CD14-positive monocyte (primary cell): Measurements from ENCODE around the gene SGMS1. TPM values are rescaled to one million over a fixed set of nuclear protein-coding genes. Genes with fewer than 3 reads are reported as not detected.

Experiments
- DNase-seq, 3 donors: peaks; one replicate each; pipeline ENCODE4 v3.0.0-alpha.2; 2011 to 2022
- H2AFZ ChIP-seq: 2 replicates; pipeline ENCODE4 v1.6.0; 2012; ENCODE audit warnings: mild to moderate bottlenecking, low read depth, low read length, inconsistent platforms; ENCODE audit not compliant: insufficient read depth, poor library complexity, severe bottlenecking
- H3K27ac ChIP-seq, 2 donors: 1 replicate in 1 of 2; 2 replicates in 1 of 2; pipeline ENCODE4 v1.5.1; 2012 to 2013; ENCODE audit warnings: low read length in 2 of 2, control low read depth in 1 of 2, inconsistent platforms in 1 of 2, low read depth in 1 of 2, mild to moderate bottlenecking in 1 of 2
- H3K27me3 ChIP-seq, 2 donors: one replicate each; pipeline versions ENCODE4 v1.6.0 to v1.6.1; 2011 to 2013; ENCODE audit warnings: low read length in 2 of 2; ENCODE audit not compliant: control insufficient read depth in 2 of 2, insufficient read depth in 2 of 2
- H3K36me3 ChIP-seq, 2 donors: replicated peaks in 1 of 2; 1 replicate in 1 of 2; 2 replicates in 1 of 2; pipeline versions ENCODE4 v1.5.1 to v1.6.1; 2012 to 2013; ENCODE audit warnings: low read length in 2 of 2, control low read depth in 1 of 2, inconsistent platforms in 1 of 2, mild to moderate bottlenecking in 1 of 2; ENCODE audit not compliant: insufficient read depth in 2 of 2, control insufficient read depth in 1 of 2
- H3K4me1 ChIP-seq, 2 donors: 1 replicate in 1 of 2; 2 replicates in 1 of 2; pipeline versions ENCODE4 v1.5.1 to v1.6.1; 2012 to 2013; ENCODE audit warnings: low read length in 2 of 2, control low read depth in 1 of 2, inconsistent platforms in 1 of 2, mild to moderate bottlenecking in 1 of 2, moderate library complexity in 1 of 2; ENCODE audit not compliant: insufficient read depth in 2 of 2, control insufficient read depth in 1 of 2
- H3K4me2 ChIP-seq: replicated peaks from 2 replicates; pipeline ENCODE3; 2012; ENCODE audit warnings: low read length, moderate library complexity, mild to moderate bottlenecking; ENCODE audit not compliant: poor library complexity, severe bottlenecking; ENCODE audit errors: extremely low read depth
- H3K4me3 ChIP-seq, 3 experiments: fragments of 200-600 bp in 1 of 3; sonication (generic) in 1 of 3; replicated peaks in 1 of 3; 1 replicate in 2 of 3; 2 replicates in 1 of 3; pipeline ENCODE4 v1.5.1; 2011 to 2013; ENCODE audit warnings: low read length in 3 of 3, mild to moderate bottlenecking in 3 of 3, control low read depth in 2 of 3, low read depth in 2 of 3, inconsistent platforms in 1 of 3, moderate library complexity in 1 of 3
- H3K79me2 ChIP-seq: 2 replicates; pipeline ENCODE4 v1.6.0; 2012; ENCODE audit warnings: mild to moderate bottlenecking, control low read depth, inconsistent platforms, low read length, moderate library complexity; ENCODE audit not compliant: insufficient read depth
- H3K9ac ChIP-seq: 2 replicates; pipeline ENCODE4 v1.6.0; 2017; ENCODE audit warnings: low read length, mild to moderate bottlenecking; ENCODE audit not compliant: insufficient read depth, poor library complexity, severe bottlenecking
- H3K9me3 ChIP-seq, 2 donors: replicated peaks in 1 of 2; 1 replicate in 1 of 2; 2 replicates in 1 of 2; pipeline versions ENCODE4 v1.5.1 to v1.6.1; 2012 to 2013; ENCODE audit warnings: low read length in 2 of 2, control low read depth in 1 of 2; ENCODE audit not compliant: control insufficient read depth in 1 of 2, insufficient read depth in 1 of 2
- H4K20me1 ChIP-seq: 2 replicates; pipeline ENCODE4 v1.6.0; 2012; ENCODE audit warnings: mild to moderate bottlenecking, low read length, control low read depth, moderate library complexity; ENCODE audit not compliant: insufficient read depth
- H3K27ac Mint-ChIP-seq, 7 donors: one replicate each; pipeline ENCODE4 v1.8.0; 2020; ENCODE audit warnings: mild to moderate bottlenecking in 7 of 7, mixed read lengths in 7 of 7, moderate library complexity in 6 of 7, inconsistent platforms in 2 of 7
- H3K27me3 Mint-ChIP-seq, 3 donors: one replicate each; pipeline ENCODE4 v1.8.0; 2021 to 2022; ENCODE audit warnings: low read depth in 3 of 3, mild to moderate bottlenecking in 3 of 3, mixed read lengths in 3 of 3, moderate library complexity in 3 of 3, inconsistent platforms in 1 of 3
- H3K36me3 Mint-ChIP-seq, 2 donors: one replicate each; pipeline ENCODE4 v1.8.0; 2020; ENCODE audit warnings: mixed read lengths in 2 of 2, inconsistent platforms in 1 of 2, mild to moderate bottlenecking in 1 of 2
- H3K4me1 Mint-ChIP-seq: one replicate; pipeline ENCODE4 v1.8.0; 2020; ENCODE audit warnings: mild to moderate bottlenecking, mixed read lengths
- H3K4me3 Mint-ChIP-seq, 2 donors: one replicate each; pipeline ENCODE4 v1.8.0; 2020; ENCODE audit warnings: mild to moderate bottlenecking in 2 of 2, mixed read lengths in 2 of 2, moderate library complexity in 1 of 2
- H3K9me3 Mint-ChIP-seq, 7 donors: one replicate each; pipeline ENCODE4 v1.8.0; 2020 to 2022; ENCODE audit warnings: mixed read lengths in 7 of 7, mild to moderate bottlenecking in 6 of 7, moderate library complexity in 6 of 7, inconsistent platforms in 2 of 7
- WGBS: methylation state at CpG from one replicate; pipeline ENCODE4 v1.1.5; 2013; ENCODE audit warnings: missing lambda C conversion rate; ENCODE audit not compliant: insufficient coverage; 5-methylcytosine and 5-hydroxymethylcytosine counted together
- intact Hi-C, 2 donors: fragments of 100-400 bp; cut with micrococcal nuclease; formaldehyde crosslinking; loops; one replicate each; pipeline versions ENCODE4 v1.15.0 to v1.15.1; 2023
- polyA plus RNA-seq, 3 donors: library from polyadenylated mRNA; depleted of rRNA in 1 of 3; unstranded in 2 of 3; stranded (reverse) in 1 of 3; fragments of 300-500 nt in 2 of 3; fragments of >200 nt in 1 of 3; fragmentation: Illumina TruSeq in 2 of 3; gene quantifications; 1 replicate in 2 of 3; 2 replicates in 1 of 3; pipeline ENCODE4 v1.2.3, GENCODE V29; 2012 to 2021
- TF ChIP-seq, protein P1 (sequence below): fragments of 200-600 bp; IDR thresholded peaks from one replicate; pipeline ENCODE4 v1.8.0; 2022; ENCODE audit warnings: antibody characterized with exemption, mild to moderate bottlenecking

The SGMS1 gene
- polyA plus RNA-seq, 3 donors: 19.5 to 20.6 (median 20.4) TPM

DNA sequence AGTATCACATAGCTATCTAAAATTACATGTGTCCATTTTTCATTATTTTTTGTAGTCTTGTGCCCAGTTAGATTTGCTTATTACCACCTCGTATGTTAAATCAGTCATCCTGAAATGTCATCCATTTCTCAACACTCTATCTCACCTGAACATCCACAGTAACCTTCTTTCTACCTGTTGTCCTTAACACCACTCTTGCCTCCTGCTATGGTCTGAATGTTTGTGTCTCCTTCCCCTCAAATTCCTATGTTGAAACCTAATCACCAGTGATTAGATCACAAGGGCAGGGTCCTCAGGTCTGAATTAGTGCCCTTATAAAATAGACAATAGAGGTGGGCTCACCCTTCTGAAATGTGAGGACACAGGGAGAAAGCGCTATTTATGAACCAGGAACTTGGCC, 292.3 kb downstream of the SGMS1 start:
- DNase-seq: no peak
- Histone ChIP-seq H2AFZ (no peak overlapping the region), H4K20me1 (peaks cover 38% of the 10 kb centered on the region), H3K9ac (no peak overlapping the region), H3K27me3 (no peaks in the 10 kb centered on the region), H3K36me3 (peaks cover 0 to 21% of the 10 kb centered on the region in 2 donors), H3K27ac (no peak overlapping the region), H3K4me1 (peaks cover 3 to 11% of the 10 kb centered on the region in 2 donors), H3K4me2 (no peak overlapping the region), H3K79me2 (peaks cover 3% of the 10 kb centered on the region), H3K4me3 (no peak overlapping the region), H3K9me3 (no peaks in the 10 kb centered on the region)
- intact Hi-C loops: no loop called here
- H3K9me3 Mint-ChIP-seq: no peaks in the 10 kb centered on the region
- H3K4me3 Mint-ChIP-seq: no peak overlapping the region
- H3K4me1 Mint-ChIP-seq: peaks cover 14% of the 10 kb centered on the region
- H3K36me3 Mint-ChIP-seq: peaks cover 34 to 38% of the 10 kb centered on the region in 2 donors
- 100% methylated on average over 2 of the region's 2 CpGs for WGBS
- H3K27ac Mint-ChIP-seq: no peak overlapping the region
- peaks cover 0 to 1% (median 0%) of the 10 kb centered on the region in 3 donors for H3K27me3 Mint-ChIP-seq
- TF ChIP-seq, protein P1, sequence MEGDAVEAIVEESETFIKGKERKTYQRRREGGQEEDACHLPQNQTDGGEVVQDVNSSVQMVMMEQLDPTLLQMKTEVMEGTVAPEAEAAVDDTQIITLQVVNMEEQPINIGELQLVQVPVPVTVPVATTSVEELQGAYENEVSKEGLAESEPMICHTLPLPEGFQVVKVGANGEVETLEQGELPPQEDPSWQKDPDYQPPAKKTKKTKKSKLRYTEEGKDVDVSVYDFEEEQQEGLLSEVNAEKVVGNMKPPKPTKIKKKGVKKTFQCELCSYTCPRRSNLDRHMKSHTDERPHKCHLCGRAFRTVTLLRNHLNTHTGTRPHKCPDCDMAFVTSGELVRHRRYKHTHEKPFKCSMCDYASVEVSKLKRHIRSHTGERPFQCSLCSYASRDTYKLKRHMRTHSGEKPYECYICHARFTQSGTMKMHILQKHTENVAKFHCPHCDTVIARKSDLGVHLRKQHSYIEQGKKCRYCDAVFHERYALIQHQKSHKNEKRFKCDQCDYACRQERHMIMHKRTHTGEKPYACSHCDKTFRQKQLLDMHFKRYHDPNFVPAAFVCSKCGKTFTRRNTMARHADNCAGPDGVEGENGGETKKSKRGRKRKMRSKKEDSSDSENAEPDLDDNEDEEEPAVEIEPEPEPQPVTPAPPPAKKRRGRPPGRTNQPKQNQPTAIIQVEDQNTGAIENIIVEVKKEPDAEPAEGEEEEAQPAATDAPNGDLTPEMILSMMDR: no peak

DNA sequence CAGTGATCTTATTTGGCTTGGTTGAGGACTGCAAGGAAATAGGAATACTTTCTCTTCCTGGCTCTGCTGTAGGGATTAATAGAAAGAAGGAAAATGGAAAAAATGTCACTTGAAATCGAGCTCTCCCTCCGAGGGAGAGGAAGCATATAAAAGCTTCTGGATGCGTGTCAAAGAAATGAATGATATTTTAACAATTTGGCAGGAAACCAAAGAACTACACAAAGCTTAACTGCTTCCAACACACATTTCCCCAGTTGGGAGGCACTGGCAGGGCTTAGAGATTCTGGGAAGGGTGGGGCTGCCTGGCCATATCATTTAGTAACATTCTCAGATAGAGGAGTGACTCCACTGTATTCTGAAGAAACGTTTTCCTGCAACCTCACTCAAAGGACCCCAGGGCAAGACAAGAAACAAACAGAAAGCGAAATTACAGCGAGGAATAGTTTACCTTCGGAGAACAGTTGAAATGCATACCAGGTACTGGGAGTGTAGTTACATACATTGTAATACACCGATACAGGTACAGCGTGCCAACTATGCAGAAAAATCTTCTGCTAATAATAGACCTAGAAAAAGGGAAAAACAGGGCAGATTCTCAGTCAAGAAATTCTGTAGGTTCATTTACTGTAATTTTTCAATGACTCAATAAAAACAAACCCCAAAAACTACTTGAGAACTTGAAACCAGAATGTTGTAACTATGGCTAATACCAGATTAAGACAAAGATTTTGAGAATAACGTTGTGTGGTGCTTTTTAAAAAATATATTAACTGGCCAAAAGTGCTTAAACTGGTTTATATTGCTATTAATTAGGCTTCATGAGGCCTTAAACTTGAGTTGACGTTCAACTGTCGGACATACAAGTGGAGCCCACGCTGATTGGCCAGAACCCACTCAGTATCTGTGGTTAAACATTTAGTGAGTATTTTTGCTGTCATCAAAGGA, 296.7 kb downstream of the SGMS1 start:
- peaks cover 3% of the 10 kb centered on the region for H3K79me2 ChIP-seq
- no peaks in the 10 kb centered on the region for H3K9me3 Mint-ChIP-seq
- intact Hi-C loops: no loop called here
- H3K36me3 Mint-ChIP-seq: peaks cover 23 to 25% of the 10 kb centered on the region in 2 donors
- peaks cover 0 to 6% of the 10 kb centered on the region in 2 donors for H3K36me3 ChIP-seq
- peak overlapping the region in 4 of 7 donors; percentile 22 to 66 (median 64) for H3K27ac Mint-ChIP-seq
- TF ChIP-seq, protein P1: no peak
- no peak for DNase-seq
- no peak overlapping the region for H2AFZ ChIP-seq
- H3K4me3 ChIP-seq: no peak overlapping the region
- H3K27ac ChIP-seq: no peak overlapping the region
- no peaks in the 10 kb centered on the region for H3K9me3 ChIP-seq
- no peak overlapping the region for H3K9ac ChIP-seq
- H3K27me3 Mint-ChIP-seq: no peaks in the 10 kb centered on the region
- peaks cover 48% of the 10 kb centered on the region for H3K4me1 Mint-ChIP-seq
- H3K4me2 ChIP-seq: no peak overlapping the region
- H3K4me1 ChIP-seq: peaks cover 35 to 50% of the 10 kb centered on the region in 2 donors
- WGBS: 67% methylated on average over 3 of the region's 13 CpGs
- peak overlapping the region in 1 of 2 donors; percentile 29 for H3K4me3 Mint-ChIP-seq
- peaks cover 18% of the 10 kb centered on the region for H4K20me1 ChIP-seq
- no peaks in the 10 kb centered on the region for H3K27me3 ChIP-seq
